GM23248 (cell line): ENCODE results near the gene STIP1.

Experiments
- EZH2 ChIP-seq: fragments of 200-600 bp; sonication (generic); IDR thresholded peaks from 2 replicates; pipeline ENCODE4 v1.6.1; 2018; ENCODE audit warnings: antibody characterized with exemption, mild to moderate bottlenecking; ENCODE audit not compliant: insufficient read depth, poor library complexity, severe bottlenecking
- EZH2phosphoT487 ChIP-seq: fragments of 200-600 bp; sonication (generic); IDR thresholded peaks from 2 replicates; pipeline ENCODE4 v1.6.1; 2018; ENCODE audit warnings: antibody characterized with exemption, moderate library complexity, mild to moderate bottlenecking, low read depth; ENCODE audit not compliant: insufficient read depth

- TF ChIP-seq EZH2 (no peak), EZH2phosphoT487 (no peak)
These were observed 46.9 kb upstream of the STIP1 start for GRCh38 chr11:64139049-64139448.
